Measurements from ENCODE around the gene OVCH1. TPM values are rescaled to one million over a fixed set of nuclear protein-coding genes. Genes with fewer than 3 reads are reported as not detected.

Gene OVCH1
- total RNA-seq, 1 experiment from 2014 or later, result not detected

- TF ChIP-seq ZBTB33 (IDR thresholded peaks at IDR 0.05; ENCODE audit: extremely low read depth, insufficient replicate concordance, low read length), result no peak
- no peak for TF ChIP-seq POLR2A (IDR thresholded peaks at IDR 0.05; ENCODE audit: borderline replicate concordance, extremely low read depth, insufficient read depth, insufficient read length)
- TF ChIP-seq ELF1 (IDR thresholded peaks at IDR 0.05; ENCODE audit: borderline replicate concordance, low read depth), result no peak
- TF ChIP-seq RAD21 (IDR thresholded peaks at IDR 0.05; ENCODE audit: low read depth), result no peak
- no peak for TF ChIP-seq TCF7L2 (IDR thresholded peaks at IDR 0.05; ENCODE audit: borderline replicate concordance, extremely low read depth, insufficient read depth, insufficient read length)
- TF ChIP-seq YY1 (IDR thresholded peaks at IDR 0.05; ENCODE audit: extremely low read depth, insufficient replicate concordance, low read depth, low read length), result no peak
- no peak for TF ChIP-seq SRF (IDR thresholded peaks at IDR 0.05; ENCODE audit: low read depth)
These were observed 47.6 kb upstream of the OVCH1 start (continued) for GRCh38 chr12:29545102-29545467.

GRCh38 chr12:29544428-29545101, 47.1 kb upstream of the OVCH1 start:
- Histone ChIP-seq H3K4me3 (replicated peaks in 1 of 2; ENCODE audit: low read depth in 1 of 2, low read length in 2 of 2) (no peak overlapping the region), H3K4me1 (ENCODE audit: control insufficient read depth in 1 of 2, insufficient read depth in 2 of 2, low read length in 2 of 2) (no peaks in the 10 kb centered on the region), H2AFZ (ENCODE audit: low read depth, low read length, poor library complexity, severe bottlenecking) (no peak overlapping the region), H3K9me3 (ENCODE audit: control insufficient read depth in 1 of 2, insufficient read depth in 1 of 2, low read depth in 1 of 2, low read length in 2 of 2) (no peaks in the 10 kb centered on the region), H3K27ac (ENCODE audit: low read depth, low read length) (no peak overlapping the region), H3K9me2 (ENCODE audit: insufficient read depth) (no peaks in the 10 kb centered on the region), H3K36me3 (ENCODE audit: control insufficient read depth in 1 of 2, insufficient read depth in 2 of 2, low read length in 2 of 2) (no peaks in the 10 kb centered on the region), H3K9ac (ENCODE audit: low read length) (no peak overlapping the region), H3K4me2 (ENCODE audit: low read length) (no peak overlapping the region), H3K79me2 (ENCODE audit: insufficient read depth, low read length) (no peaks in the 10 kb centered on the region), H3K27me3 (ENCODE audit: insufficient read depth, low read length) (no peaks in the 10 kb centered on the region), H4K20me1 (ENCODE audit: insufficient read depth) (no peaks in the 10 kb centered on the region)
- intact Hi-C loops (cut with micrococcal nuclease), result no loop called here
- CTCF ChIA-PET, result interaction anchor here (0.6 kb wide), 1 partner anchor 116 kb away, joined by 3 read pairs; no protein-coding TSS in a partner anchor
- no peak for TF ChIP-seq CEBPB (IDR thresholded peaks at IDR 0.05; ENCODE audit: low read depth)
- no peak for TF ChIP-seq SP1 (IDR thresholded peaks at IDR 0.05; ENCODE audit: low read depth)
- TF ChIP-seq CTCF (IDR thresholded peaks at IDR 0.05 in 2 of 3, conservative IDR thresholded peaks at IDR 0.05 in 1 of 3; ENCODE audit: borderline replicate concordance in 1 of 3, insufficient read depth in 1 of 3, low read depth in 2 of 3, low read length in 2 of 3), result no peak
- TF ChIP-seq ATF3 (IDR thresholded peaks at IDR 0.05), result no peak
- TF ChIP-seq SRF (IDR thresholded peaks at IDR 0.05; ENCODE audit: low read depth), result no peak
- TF ChIP-seq ZFX (IDR thresholded peaks at IDR 0.05), result no peak
- TF ChIP-seq SIN3A (IDR thresholded peaks at IDR 0.05; ENCODE audit: low read depth), result no peak
- no peak for TF ChIP-seq ELF1 (IDR thresholded peaks at IDR 0.05; ENCODE audit: borderline replicate concordance, low read depth)
- TF ChIP-seq TCF7L2 (IDR thresholded peaks at IDR 0.05; ENCODE audit: borderline replicate concordance, extremely low read depth, insufficient read depth, insufficient read length), result no peak
- no peak for TF ChIP-seq EZH2 (IDR thresholded peaks at IDR 0.05)
- no peak for TF ChIP-seq POLR2AphosphoS5 (IDR thresholded peaks at IDR 0.05; ENCODE audit: low read depth, low read length)
- BruUV-seq (replicated peaks), result no TSS peak
- POLR2A ChIA-PET, result no interaction called here
- no peak for ATAC-seq
- RAD21 ChIA-PET (ENCODE audit: low non-redundant PET in 1 of 2, low total read pairs in 2 of 2, uncharacterized antibody in 2 of 2, unreplicated experiment in 2 of 2), result no interaction called here
- no peak for DNase-seq (ENCODE audit: low read depth, low spot score)

Data from HCT116 (cell line).